Measurements from ENCODE around the gene FSTL4. TPM values are rescaled to one million over a fixed set of nuclear protein-coding genes. Genes with fewer than 3 reads are reported as not detected.

Gene FSTL4
- total RNA-seq, 1 donor from 2014 or later, result 0.21 TPM

DNA sequence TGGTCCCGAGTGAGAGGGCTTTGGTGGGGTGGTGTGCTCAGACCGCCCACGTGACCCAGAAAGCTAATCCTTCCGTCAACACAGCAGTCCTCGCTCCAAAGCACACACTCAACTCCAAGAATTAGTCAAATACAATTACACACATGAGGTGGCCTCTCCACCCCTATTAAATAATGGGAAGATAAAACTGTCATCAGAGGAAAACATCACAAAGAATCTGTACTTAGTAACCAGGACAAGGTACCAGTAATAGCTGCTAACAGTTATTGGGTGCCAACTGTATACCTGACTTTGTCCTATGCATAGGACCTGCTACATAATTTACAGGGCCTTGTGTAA is 337.8 kb downstream of the FSTL4 start:
- DNase-seq (ENCODE audit: low spot score), result no peak
- Mint-ChIP-seq H3K4me3 (ENCODE audit: unreplicated experiment) (no peak overlapping the region), H3K27me3 (ENCODE audit: unreplicated experiment) (no peaks in the 10 kb centered on the region), H3K4me1 (ENCODE audit: unreplicated experiment) (peaks cover 13% of the 10 kb centered on the region), H3K27ac (ENCODE audit: unreplicated experiment) (no peak overlapping the region), H3K9me3 (ENCODE audit: unreplicated experiment) (no peaks in the 10 kb centered on the region), H3K36me3 (ENCODE audit: low read depth, unreplicated experiment) (no peaks in the 10 kb centered on the region)
- TF ChIP-seq, protein P1, sequence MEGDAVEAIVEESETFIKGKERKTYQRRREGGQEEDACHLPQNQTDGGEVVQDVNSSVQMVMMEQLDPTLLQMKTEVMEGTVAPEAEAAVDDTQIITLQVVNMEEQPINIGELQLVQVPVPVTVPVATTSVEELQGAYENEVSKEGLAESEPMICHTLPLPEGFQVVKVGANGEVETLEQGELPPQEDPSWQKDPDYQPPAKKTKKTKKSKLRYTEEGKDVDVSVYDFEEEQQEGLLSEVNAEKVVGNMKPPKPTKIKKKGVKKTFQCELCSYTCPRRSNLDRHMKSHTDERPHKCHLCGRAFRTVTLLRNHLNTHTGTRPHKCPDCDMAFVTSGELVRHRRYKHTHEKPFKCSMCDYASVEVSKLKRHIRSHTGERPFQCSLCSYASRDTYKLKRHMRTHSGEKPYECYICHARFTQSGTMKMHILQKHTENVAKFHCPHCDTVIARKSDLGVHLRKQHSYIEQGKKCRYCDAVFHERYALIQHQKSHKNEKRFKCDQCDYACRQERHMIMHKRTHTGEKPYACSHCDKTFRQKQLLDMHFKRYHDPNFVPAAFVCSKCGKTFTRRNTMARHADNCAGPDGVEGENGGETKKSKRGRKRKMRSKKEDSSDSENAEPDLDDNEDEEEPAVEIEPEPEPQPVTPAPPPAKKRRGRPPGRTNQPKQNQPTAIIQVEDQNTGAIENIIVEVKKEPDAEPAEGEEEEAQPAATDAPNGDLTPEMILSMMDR (IDR thresholded peaks at IDR 0.05; ENCODE audit: unreplicated experiment), result no peak

DNA sequence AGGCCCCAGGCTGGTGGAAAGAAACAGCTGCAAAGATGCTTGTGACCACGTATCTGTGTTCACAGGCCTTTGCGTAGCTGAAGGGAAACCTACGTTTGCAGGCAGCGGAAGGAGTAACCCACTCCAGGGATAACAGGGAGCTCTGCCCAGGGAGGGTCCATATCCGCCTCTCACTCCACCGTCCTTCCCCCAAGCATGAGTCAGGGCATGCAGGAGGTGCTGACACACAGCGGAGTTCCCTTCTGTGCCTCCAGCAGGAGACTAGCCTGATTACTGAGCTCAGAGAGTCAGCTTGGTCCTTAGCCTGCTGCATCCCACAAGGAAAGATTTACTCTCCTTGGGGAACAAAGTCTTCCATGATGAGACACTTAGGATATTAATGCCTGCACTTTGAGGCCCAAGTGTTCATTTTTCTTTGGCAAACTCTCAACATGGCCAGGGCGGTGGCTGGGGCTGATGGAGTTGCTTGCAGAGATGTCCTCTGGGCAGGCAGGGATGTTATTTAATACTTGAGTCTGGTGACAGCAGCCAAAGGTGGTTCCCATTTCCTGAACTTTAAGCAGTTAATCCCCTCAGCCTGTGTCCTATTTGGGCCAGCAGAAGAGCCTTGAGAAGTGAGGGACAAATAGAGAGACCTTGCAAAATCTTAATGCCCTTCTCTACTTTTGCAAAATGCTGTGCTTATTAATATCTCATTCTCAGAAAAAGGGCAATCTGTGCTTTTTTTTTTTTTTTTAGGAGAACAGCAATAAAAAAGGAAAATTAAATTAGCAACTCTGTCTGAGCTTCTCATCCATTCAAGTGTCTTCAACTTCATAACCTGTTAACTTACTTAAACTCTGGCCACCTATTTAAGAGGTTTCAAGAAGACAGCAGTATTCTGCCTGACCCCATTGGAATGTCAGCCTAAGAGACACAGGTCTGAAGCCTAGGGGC is 338.4 kb downstream of the FSTL4 start:
- no peak overlapping the region for H3K27ac Mint-ChIP-seq (ENCODE audit: unreplicated experiment)
- DNase-seq (ENCODE audit: low spot score), result no peak
- H3K4me3 Mint-ChIP-seq (ENCODE audit: unreplicated experiment), result no peak overlapping the region
- no peaks in the 10 kb centered on the region for H3K27me3 Mint-ChIP-seq (ENCODE audit: unreplicated experiment)
- no peaks in the 10 kb centered on the region for H3K36me3 Mint-ChIP-seq (ENCODE audit: low read depth, unreplicated experiment)
- H3K4me1 Mint-ChIP-seq (ENCODE audit: unreplicated experiment), result peaks cover 13% of the 10 kb centered on the region
- TF ChIP-seq, protein P1 (IDR thresholded peaks at IDR 0.05; ENCODE audit: unreplicated experiment), result no peak
- no peaks in the 10 kb centered on the region for H3K9me3 Mint-ChIP-seq (ENCODE audit: unreplicated experiment)

- no peaks in the 10 kb centered on the region for H3K36me3 Mint-ChIP-seq (ENCODE audit: low read depth, unreplicated experiment)
- H3K27me3 Mint-ChIP-seq (ENCODE audit: unreplicated experiment), result no peaks in the 10 kb centered on the region
- DNase-seq (ENCODE audit: low spot score), result no peak
- TF ChIP-seq, protein P1 (IDR thresholded peaks at IDR 0.05; ENCODE audit: unreplicated experiment), result no peak
- no peak overlapping the region for H3K27ac Mint-ChIP-seq (ENCODE audit: unreplicated experiment)
- H3K9me3 Mint-ChIP-seq (ENCODE audit: unreplicated experiment), result no peaks in the 10 kb centered on the region
- no peak overlapping the region for H3K4me3 Mint-ChIP-seq (ENCODE audit: unreplicated experiment)
- peaks cover 13% of the 10 kb centered on the region for H3K4me1 Mint-ChIP-seq (ENCODE audit: unreplicated experiment)
Measured at GRCh38 chr5:133272345-133272744, 340.0 kb downstream of the FSTL4 start.

GRCh38 chr5:133271606-133272005 is 340.7 kb downstream of the FSTL4 start:
- peaks cover 13% of the 10 kb centered on the region for H3K4me1 Mint-ChIP-seq (ENCODE audit: unreplicated experiment)
- H3K4me3 Mint-ChIP-seq (ENCODE audit: unreplicated experiment), result no peak overlapping the region
- H3K27me3 Mint-ChIP-seq (ENCODE audit: unreplicated experiment), result peaks cover 4% of the 10 kb centered on the region
- no peaks in the 10 kb centered on the region for H3K9me3 Mint-ChIP-seq (ENCODE audit: unreplicated experiment)
- no peaks in the 10 kb centered on the region for H3K36me3 Mint-ChIP-seq (ENCODE audit: low read depth, unreplicated experiment)
- H3K27ac Mint-ChIP-seq (ENCODE audit: unreplicated experiment), result no peak overlapping the region
- no peak for DNase-seq (ENCODE audit: low spot score)
- TF ChIP-seq, protein P1 (IDR thresholded peaks at IDR 0.05; ENCODE audit: unreplicated experiment), result no peak

GRCh38 chr5:133269691-133270090 is 342.6 kb downstream of the FSTL4 start:
- H3K36me3 Mint-ChIP-seq (ENCODE audit: low read depth, unreplicated experiment), result no peaks in the 10 kb centered on the region
- H3K4me3 Mint-ChIP-seq (ENCODE audit: unreplicated experiment), result no peak overlapping the region
- peaks cover 4% of the 10 kb centered on the region for H3K27me3 Mint-ChIP-seq (ENCODE audit: unreplicated experiment)
- no peaks in the 10 kb centered on the region for H3K9me3 Mint-ChIP-seq (ENCODE audit: unreplicated experiment)
- TF ChIP-seq, protein P1 (IDR thresholded peaks at IDR 0.05; ENCODE audit: unreplicated experiment), result no peak
- H3K4me1 Mint-ChIP-seq (ENCODE audit: unreplicated experiment), result peaks cover 13% of the 10 kb centered on the region
- DNase-seq (ENCODE audit: low spot score), result no peak
- H3K27ac Mint-ChIP-seq (ENCODE audit: unreplicated experiment), result no peak overlapping the region
